Endothelial cell of umbilical vein (primary cell): ENCODE measurements around the gene THEMIS. TPM values are rescaled to one million over a fixed set of nuclear protein-coding genes. Genes with fewer than 3 reads are reported as not detected.
"Not testable (repeated sequence)": the region's sequence is repeated elsewhere in the genome, so short reads cannot be mapped to it uniquely, and the experiment has no call there.

Experiments
- BruUV-seq: library from RNA; stranded (reverse); fragments of 400-500 nt; replicated peaks from 2 replicates; lab custom pipeline; 2021; lab: Mats Ljungman, UMichigan
- CTCF ChIA-PET: fragments of 300-600, 350-600 bp; sonication (Branson Sonifier 250); formaldehyde crosslinking; loops from one replicate; lab custom pipeline; 2021; ENCODE audit warnings: antibody characterized with exemption, inconsistent platforms; lab: Charles Lee
- POLR2A ChIA-PET: fragments of 300-600, 350-600 bp; sonication (Branson Sonifier 250); formaldehyde crosslinking; loops from one replicate; lab custom pipeline; 2021; ENCODE audit warnings: antibody characterized with exemption, inconsistent platforms; lab: Charles Lee
- DNase-seq: peaks from one replicate; pipeline ENCODE4 v3.0.0-alpha.2; 2011; ENCODE audit warnings: low read depth, low spot score
- FAIRE-seq: peaks from 2 replicates; lab custom pipeline; 2011; peaks lifted over from hg19 to GRCh38; lab: Jason Lieb, UNC
- H2AFZ ChIP-seq: 2 replicates; pipeline ENCODE4 v1.6.0; 2012; ENCODE audit warnings: low read depth, low read length, control low read depth, inconsistent platforms
- H3K27ac ChIP-seq: 2 replicates; pipeline ENCODE4 v1.5.1; 2011; ENCODE audit warnings: low read depth, mild to moderate bottlenecking, control low read depth, low read length, moderate library complexity; ENCODE audit not compliant: insufficient read depth
- H3K27me3 ChIP-seq, 2 experiments: 2 replicates each; pipeline versions ENCODE4 v1.6.0 to v1.6.1; 2011; ENCODE audit warnings: low read length in 2 of 2, mixed read lengths in 1 of 2; ENCODE audit not compliant: control insufficient read depth in 2 of 2, insufficient read depth in 2 of 2
- H3K36me3 ChIP-seq, 2 experiments: 2 replicates in 1 of 2; 3 replicates in 1 of 2; pipeline ENCODE4 v1.5.1; 2011; ENCODE audit warnings: low read length in 2 of 2, mild to moderate bottlenecking in 1 of 2, moderate library complexity in 1 of 2; ENCODE audit not compliant: control insufficient read depth in 2 of 2, insufficient read depth in 2 of 2; ENCODE audit errors: extremely low read depth in 1 of 2
- H3K4me1 ChIP-seq: 3 replicates; pipeline ENCODE4 v1.5.1; 2011; ENCODE audit warnings: mild to moderate bottlenecking, low read length; ENCODE audit not compliant: control insufficient read depth, insufficient read depth; ENCODE audit errors: extremely low read depth
- H3K4me2 ChIP-seq: 2 replicates; pipeline ENCODE4 v1.6.1; 2011; ENCODE audit warnings: low read length, control low read depth, mixed read lengths; ENCODE audit not compliant: insufficient read depth
- H3K4me3 ChIP-seq, 3 experiments: fragments of 200-600 bp in 1 of 3; sonication (generic), shearing (Covaris generic) in 1 of 3; replicated peaks in 1 of 3; 2 replicates each; pipeline ENCODE4 v1.5.1; 2011 to 2016; ENCODE audit warnings: control low read depth in 3 of 3, low read length in 3 of 3, mild to moderate bottlenecking in 2 of 3, inconsistent platforms in 1 of 3, low read depth in 1 of 3, moderate library complexity in 1 of 3; ENCODE audit not compliant: insufficient read depth in 1 of 3
- H3K79me2 ChIP-seq: 2 replicates; pipeline ENCODE4 v1.6.0; 2012; ENCODE audit warnings: low read length, inconsistent platforms; ENCODE audit not compliant: control insufficient read depth, insufficient read depth
- H3K9ac ChIP-seq: replicated peaks from 2 replicates; pipeline ENCODE3; 2011; ENCODE audit warnings: low read length, control low read depth; ENCODE audit not compliant: insufficient read depth; ENCODE audit errors: extremely low read depth
- H3K9me1 ChIP-seq: replicated peaks from 3 replicates; pipeline ENCODE4 v1.6.0; 2011; ENCODE audit warnings: mild to moderate bottlenecking, low read length; ENCODE audit not compliant: control insufficient read depth, insufficient read depth; ENCODE audit errors: extremely low read depth
- H3K9me3 ChIP-seq: replicated peaks from 2 replicates; pipeline ENCODE4 v1.5.1; 2012; ENCODE audit warnings: low read length, inconsistent platforms; ENCODE audit not compliant: control insufficient read depth, insufficient read depth
- H4K20me1 ChIP-seq: replicated peaks from 2 replicates; pipeline ENCODE3; 2011; ENCODE audit warnings: mild to moderate bottlenecking, low read length; ENCODE audit not compliant: control insufficient read depth, insufficient read depth; ENCODE audit errors: extremely low read depth
- CTCF ChIP-seq, 2 donors: IDR thresholded peaks; 1 replicate in 1 of 2; 2 replicates in 1 of 2; pipeline ENCODE4 v1.5.1; 2011; ENCODE audit warnings: low read length in 2 of 2, mild to moderate bottlenecking in 2 of 2, moderate library complexity in 2 of 2, control low read depth in 1 of 2, inconsistent platforms in 1 of 2, low read depth in 1 of 2; ENCODE audit not compliant: insufficient read depth in 1 of 2; ENCODE audit errors: extremely low read depth in 1 of 2
- POLR2A ChIP-seq: IDR thresholded peaks from 2 replicates; pipeline ENCODE4 v1.6.1; 2012; ENCODE audit warnings: low read depth, mild to moderate bottlenecking, control low read depth, low read length
- dilution Hi-C: fragments of 300-500 bp; cut with MboI; formaldehyde crosslinking; loops from one replicate; pipeline ENCODE4 v1.15.0; 2019; ENCODE audit warnings: low sequenced_read_pairs; ENCODE audit not compliant: extremely low pct_ligation_motif_present
- intact Hi-C: fragments of 100-400 bp; cut with micrococcal nuclease; formaldehyde crosslinking; loops from one replicate; pipeline ENCODE4 v1.10.0; 2022
- polyA plus RNA-seq, 4 experiments: library from polyadenylated mRNA; depleted of rRNA in 3 of 4; stranded (reverse) in 3 of 4; unstranded in 1 of 4; fragments of >200 nt; gene quantifications; 2 replicates each; pipeline versions ENCODE4 v1.2.1 to v1.2.3, GENCODE V29; 2011 to 2012; ENCODE audit warnings: missing spikeins in 1 of 4
- total RNA-seq: library from RNA; stranded (reverse); gene quantifications from 2 replicates; pipeline ENCODE4 v1.2.3, GENCODE V29; 2021

The THEMIS gene
- total and polyA plus RNA-seq, 2 donors (not counting 3 experiments of a cell fraction or from before 2014, with no cell fraction given), result not detected

- Histone ChIP-seq H3K4me1 (no peaks in the 10 kb centered on the region), H3K27me3 (peaks cover 2 to 4% of the 10 kb centered on the region in 2 experiments), H3K4me2 (no peak overlapping the region), H3K9ac (no peak overlapping the region), H3K4me3 (no peak overlapping the region), H2AFZ (no peak overlapping the region), H3K27ac (no peak overlapping the region), H3K9me1 (no peaks in the 10 kb centered on the region), H4K20me1 (no peaks in the 10 kb centered on the region), H3K79me2 (no peaks in the 10 kb centered on the region), H3K9me3 (no peaks in the 10 kb centered on the region), H3K36me3 (no peaks in the 10 kb centered on the region)
- DNase-seq (peak; percentile 3), FAIRE-seq (no peak)
- BruUV-seq, result no TSS peak
- ChIA-PET CTCF (interaction anchor here (0.5 to 2.2 kb wide), 18 partner anchors 9 to 1695 kb away, joined by 3 to 10 read pairs (median 4); no protein-coding TSS in a partner anchor), POLR2A (no interaction called here)
- dilution Hi-C loops, result no loop called here
- intact Hi-C loops, result no loop called here
- TF ChIP-seq POLR2A, result no peak
- peak; percentile 5 to 10 for TF ChIP-seq CTCF (IDR thresholded peaks at IDR 0.05; ENCODE audit: extremely low read depth in 1 of 2, insufficient read depth in 1 of 2, low read depth in 1 of 2, low read length in 2 of 2)
Observed at GRCh38 chr6:127690092-127690491, 210.8 kb downstream of the THEMIS start.

GRCh38 chr6:127687490-127687889, 213.4 kb downstream of the THEMIS start:
- CTCF ChIA-PET, intact Hi-C loops, DNase-seq, H3K79me2 ChIP-seq, dilution Hi-C loops, H3K4me3 ChIP-seq, H3K36me3 ChIP-seq, BruUV-seq, H3K9ac ChIP-seq, H2AFZ ChIP-seq, FAIRE-seq, H3K9me3 ChIP-seq, H3K27ac ChIP-seq, POLR2A ChIA-PET, H3K4me1 ChIP-seq, H3K9me1 ChIP-seq, H3K4me2 ChIP-seq, H3K27me3 ChIP-seq, H4K20me1 ChIP-seq: not testable (repeated sequence)
